GM18499 (cell line): ENCODE measurements around the gene ARRDC2.
"Not testable (repeated sequence)": the region's sequence is repeated elsewhere in the genome, so short reads cannot be mapped to it uniquely, and the experiment has no call there.

ENCODE experiments used
- ATAC-seq: cut with Tn5 transposase; IDR thresholded peaks from one replicate; pipeline ENCODE4 v1.9.1; 2021; ENCODE audit warnings: moderate number of reproducible peaks; ENCODE audit not compliant: insufficient read depth, unreplicated experiment

The ARRDC2 gene

GRCh38 chr19:18013210-18014111 lies 5.5 kb downstream of the ARRDC2 start:
- no peak for ATAC-seq

- ATAC-seq, result no peak
Measured at GRCh38 chr19:18014197-18014596, 6.2 kb downstream of the ARRDC2 start.

GRCh38 chr19:18016209-18016910 lies 8.4 kb downstream of the ARRDC2 start:
- no peak for ATAC-seq

- ATAC-seq, result no peak
Measured at GRCh38 chr19:18017275-18018083, 9.5 kb downstream of the ARRDC2 start.

- no peak for ATAC-seq
Measured at GRCh38 chr19:18020212-18021085, 12.5 kb downstream of the ARRDC2 start.

GRCh38 chr19:18021121-18021755 lies 13.3 kb downstream of the ARRDC2 start:
- ATAC-seq, result no peak

- ATAC-seq, result no peak
Measured at GRCh38 chr19:18023622-18024251, 15.8 kb downstream of the ARRDC2 start.

- ATAC-seq, result no peak
Measured at GRCh38 chr19:18027151-18027550, 19.2 kb downstream of the ARRDC2 start.

- no peak for ATAC-seq
Measured at GRCh38 chr19:18029617-18030338, 21.8 kb downstream of the ARRDC2 start.

GRCh38 chr19:18031401-18031800 lies 23.4 kb downstream of the ARRDC2 start:
- ATAC-seq, result not testable (repeated sequence)

GRCh38 chr19:18032102-18032501 lies 24.1 kb downstream of the ARRDC2 start:
- ATAC-seq, result not testable (repeated sequence)

GRCh38 chr19:18041054-18041453 lies 33.1 kb downstream of the ARRDC2 start:
- ATAC-seq, result no peak

GRCh38 chr19:18043676-18044075 lies 35.7 kb downstream of the ARRDC2 start:
- ATAC-seq, result no peak

GRCh38 chr19:18044825-18045304 lies 36.9 kb downstream of the ARRDC2 start:
- no peak for ATAC-seq

- no peak for ATAC-seq
Measured at GRCh38 chr19:18045307-18046050, 37.5 kb downstream of the ARRDC2 start.

- ATAC-seq, result no peak
Measured at GRCh38 chr19:18046059-18046718, 38.2 kb downstream of the ARRDC2 start.

GRCh38 chr19:18049385-18049784 lies 41.4 kb downstream of the ARRDC2 start:
- no peak for ATAC-seq
